Activated CD4-positive, alpha-beta T cell treated with anti-CD3 and anti-CD28 coated beads for 48 hours (primary cell): Measurements from ENCODE around the gene KLHL26.

Source experiments
- DNase-seq: peaks from one replicate; pipeline ENCODE4 v3.0.0-alpha.2; 2020

KLHL26 gene

GRCh38 chr19:18649371-18650020, 12.7 kb downstream of the KLHL26 start:
- no peak for DNase-seq

GRCh38 chr19:18650021-18650390, 13.2 kb downstream of the KLHL26 start:
- no peak for DNase-seq

GRCh38 chr19:18650468-18651041, 13.7 kb downstream of the KLHL26 start:
- no peak for DNase-seq

- no peak for DNase-seq
Observed at GRCh38 chr19:18651300-18651699, 14.5 kb downstream of the KLHL26 start.

GRCh38 chr19:18651733-18652132, 14.9 kb downstream of the KLHL26 start:
- DNase-seq = no peak

DNA sequence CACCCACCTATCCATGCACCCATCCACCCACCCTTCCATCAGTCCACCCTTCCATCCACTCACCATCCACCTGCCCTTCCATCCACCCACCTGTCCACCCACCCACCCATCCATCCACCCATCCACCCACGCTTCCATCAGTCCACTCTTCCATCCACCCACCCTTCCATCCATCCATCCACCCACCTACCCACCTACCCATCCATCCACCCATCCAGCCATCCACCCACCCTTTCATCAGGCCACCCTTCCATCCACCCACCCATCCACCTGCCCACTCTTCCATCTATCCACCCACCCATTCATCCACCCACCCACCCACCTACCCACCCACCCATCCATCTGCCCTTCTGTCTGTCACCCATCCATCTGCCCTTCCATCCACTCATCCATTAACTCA, 17.0 kb downstream of the KLHL26 start:
- no peak for DNase-seq

DNA sequence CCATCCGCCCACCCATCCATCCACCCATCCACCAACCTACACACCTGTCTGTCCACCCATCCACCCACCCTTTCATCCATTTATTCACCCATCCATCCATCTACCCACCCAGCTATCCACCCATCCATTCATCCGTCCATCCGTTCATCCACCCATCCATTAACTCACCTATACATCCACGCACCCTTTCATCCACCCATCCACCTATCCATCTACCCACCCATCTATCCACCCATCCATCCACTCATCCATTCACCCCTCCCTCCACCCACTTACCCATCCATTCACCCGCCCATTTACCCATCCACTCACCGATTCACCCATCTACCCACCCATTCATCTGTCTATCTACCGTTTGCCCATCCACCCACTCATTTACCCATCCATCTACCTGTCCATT, 17.6 kb downstream of the KLHL26 start:
- no peak for DNase-seq

DNA sequence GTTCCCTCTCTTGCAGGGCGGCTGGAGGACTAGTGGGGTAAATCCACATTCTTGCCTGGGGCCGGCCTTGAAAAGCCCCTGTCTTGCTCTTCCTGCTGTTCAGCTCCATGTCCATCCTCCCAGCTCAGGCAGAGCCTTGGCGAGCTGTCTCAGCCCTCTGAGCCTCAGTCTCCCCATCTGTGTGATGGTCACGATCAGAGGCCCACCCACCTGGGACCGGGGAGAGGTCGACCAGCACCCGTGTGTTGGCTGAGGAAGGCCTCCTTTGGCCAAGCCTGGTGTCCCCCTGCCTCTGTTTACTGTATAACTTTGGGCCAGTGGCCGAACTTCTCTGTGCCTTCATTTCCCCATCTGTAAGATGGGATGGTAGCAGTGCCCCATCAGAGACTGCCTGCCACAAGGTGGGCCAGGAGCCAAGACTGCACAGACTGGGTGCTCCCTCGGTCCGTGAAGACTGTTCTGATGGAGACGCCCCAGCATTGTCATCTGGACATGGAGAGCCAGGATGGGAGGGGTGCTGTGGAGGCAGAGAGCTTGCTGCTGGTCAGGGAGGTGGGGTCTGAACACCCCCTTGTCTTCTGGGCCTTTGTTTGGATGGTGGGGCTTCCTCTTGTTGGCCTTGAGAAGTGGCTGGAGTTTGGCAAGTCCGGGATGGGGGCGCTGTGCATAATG, 18.5 kb downstream of the KLHL26 start:
- no peak for DNase-seq

DNA sequence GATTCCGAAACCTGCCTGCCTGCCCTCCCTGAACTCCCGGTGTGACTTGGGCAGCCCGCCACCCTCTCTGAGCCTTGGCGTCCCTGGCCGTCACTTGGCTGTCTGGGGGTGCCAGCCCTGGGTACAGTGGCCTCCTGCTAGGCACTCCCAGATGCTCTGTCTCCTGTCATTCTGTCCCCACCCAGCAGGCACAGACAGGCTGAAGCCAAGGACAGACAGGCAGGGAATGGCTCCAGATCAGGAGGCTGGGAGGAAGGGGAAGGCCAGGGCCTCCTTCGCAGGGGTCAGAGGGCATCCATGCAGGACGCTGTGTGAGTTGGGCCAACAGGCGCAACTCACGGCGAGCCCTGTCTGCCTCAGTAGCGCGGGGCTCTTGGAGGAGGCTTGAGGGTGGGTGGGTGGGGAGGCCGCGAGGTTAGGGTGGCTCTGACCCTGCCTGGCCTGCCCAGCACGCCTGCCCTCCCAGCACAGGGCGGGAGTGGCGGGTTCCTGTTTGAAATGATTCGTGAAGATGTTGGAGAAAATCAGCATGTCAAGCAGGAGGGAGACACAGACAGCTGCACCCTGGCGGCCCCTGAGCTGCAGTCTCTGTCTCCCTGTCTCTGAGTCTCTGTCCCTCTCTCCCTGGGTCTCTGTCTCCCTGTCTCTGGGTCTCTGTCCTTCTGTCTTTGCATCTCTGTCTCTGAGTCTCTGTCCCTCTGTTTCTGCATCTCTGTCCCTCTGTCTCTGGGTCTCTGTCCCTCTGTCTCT, 19.7 kb downstream of the KLHL26 start:
- no peak for DNase-seq

DNA sequence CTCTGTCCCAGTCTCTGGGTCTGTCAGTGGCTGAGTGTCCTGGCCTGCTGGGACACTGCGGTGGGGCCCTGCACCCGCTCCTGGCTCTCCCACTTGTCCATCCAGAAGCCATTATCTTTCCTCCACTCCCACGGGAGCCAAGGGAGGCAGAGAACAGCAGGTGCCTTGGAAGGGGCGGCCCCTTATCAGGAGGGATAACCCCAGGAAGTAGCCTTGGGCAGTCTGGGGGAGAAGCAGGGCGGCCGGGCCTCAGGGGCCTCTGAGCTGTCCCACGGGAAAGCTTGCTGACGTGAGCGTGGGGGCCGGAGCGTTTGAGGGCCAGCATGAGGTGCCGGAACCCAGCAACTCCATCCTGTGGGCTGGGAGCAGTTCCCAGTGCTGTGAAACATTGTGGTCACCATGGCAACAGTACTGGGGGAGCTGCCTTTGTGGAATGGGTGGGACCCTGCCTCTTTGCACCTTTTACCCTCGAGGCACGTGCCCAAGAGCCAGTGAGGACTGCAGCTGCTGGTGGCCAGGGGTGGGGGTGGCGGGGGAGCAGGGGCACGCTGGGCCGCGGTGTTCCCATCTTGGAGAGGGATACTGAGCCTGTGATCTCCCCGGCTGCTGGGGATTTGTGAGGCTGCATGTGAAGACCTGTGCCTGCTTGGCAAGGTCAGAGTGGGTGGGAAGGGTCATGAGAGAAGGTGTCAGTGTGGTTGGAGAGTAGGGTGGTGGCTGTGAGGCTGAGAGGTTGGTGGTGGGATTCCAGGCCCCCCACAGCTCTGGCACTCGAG, 20.9 kb downstream of the KLHL26 start:
- no peak for DNase-seq

DNA sequence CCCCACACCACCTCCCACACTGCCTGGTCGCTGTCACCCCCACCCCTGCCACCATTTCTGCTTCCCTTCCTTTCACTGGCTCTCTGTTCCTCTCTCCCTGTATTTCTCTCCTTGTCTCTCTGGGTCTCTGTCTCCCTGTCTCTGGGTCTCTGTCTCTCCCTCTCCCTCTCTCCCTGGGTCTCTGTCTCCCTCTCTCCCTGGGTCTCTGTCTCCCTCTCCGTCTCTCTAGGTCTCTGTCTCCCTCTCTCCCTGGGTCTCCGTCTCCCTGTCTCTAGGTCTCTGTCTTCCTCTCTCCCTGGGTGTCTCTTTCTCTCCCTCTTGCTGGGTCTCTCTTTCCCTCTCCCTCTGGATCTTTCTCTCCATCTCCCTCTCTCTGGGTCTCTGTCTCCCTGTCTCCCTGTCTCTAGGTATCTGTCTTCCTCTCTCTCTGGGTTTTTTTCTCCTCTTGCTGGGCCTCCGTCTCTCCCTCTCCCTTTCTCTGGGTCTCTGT, 21.6 kb downstream of the KLHL26 start:
- no peak for DNase-seq

DNA sequence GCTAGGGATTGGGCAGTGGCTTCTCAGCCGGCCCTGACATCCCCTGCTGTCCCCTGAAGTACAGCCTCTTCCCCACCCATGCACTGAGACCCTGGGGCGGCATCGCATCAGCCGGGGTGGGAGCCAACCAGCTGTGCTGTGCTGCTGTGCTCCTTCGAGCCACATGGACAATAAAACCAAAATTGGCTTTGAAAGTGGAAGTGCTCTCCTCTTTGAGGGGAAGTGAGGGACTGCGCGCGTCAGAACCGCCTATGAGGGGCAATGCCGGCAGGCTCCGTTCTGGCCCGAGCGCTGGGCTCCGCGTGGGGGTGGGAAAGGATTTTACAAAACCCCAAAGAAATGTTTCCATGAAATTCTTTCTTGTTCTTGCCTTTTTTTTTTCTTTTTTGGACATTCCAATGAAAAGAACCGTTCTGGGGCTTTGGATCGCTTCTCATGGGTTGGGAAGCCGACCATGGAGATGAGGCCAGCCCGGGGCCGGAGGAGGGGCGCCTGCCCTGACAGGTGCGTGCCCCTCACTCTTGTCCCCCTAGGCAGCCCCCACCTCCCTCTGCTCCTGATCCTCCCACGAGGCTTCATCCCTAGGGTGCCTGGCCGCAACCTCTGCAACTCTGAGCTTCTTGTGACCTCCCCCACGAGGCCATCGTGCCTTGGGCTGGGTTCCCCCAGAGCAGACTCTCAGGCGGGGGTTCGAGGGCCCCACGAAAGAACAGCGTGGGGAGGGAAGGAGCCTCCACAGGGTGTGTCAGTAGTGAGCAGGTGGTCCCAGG, 22.6 kb downstream of the KLHL26 start:
- no peak for DNase-seq

DNA sequence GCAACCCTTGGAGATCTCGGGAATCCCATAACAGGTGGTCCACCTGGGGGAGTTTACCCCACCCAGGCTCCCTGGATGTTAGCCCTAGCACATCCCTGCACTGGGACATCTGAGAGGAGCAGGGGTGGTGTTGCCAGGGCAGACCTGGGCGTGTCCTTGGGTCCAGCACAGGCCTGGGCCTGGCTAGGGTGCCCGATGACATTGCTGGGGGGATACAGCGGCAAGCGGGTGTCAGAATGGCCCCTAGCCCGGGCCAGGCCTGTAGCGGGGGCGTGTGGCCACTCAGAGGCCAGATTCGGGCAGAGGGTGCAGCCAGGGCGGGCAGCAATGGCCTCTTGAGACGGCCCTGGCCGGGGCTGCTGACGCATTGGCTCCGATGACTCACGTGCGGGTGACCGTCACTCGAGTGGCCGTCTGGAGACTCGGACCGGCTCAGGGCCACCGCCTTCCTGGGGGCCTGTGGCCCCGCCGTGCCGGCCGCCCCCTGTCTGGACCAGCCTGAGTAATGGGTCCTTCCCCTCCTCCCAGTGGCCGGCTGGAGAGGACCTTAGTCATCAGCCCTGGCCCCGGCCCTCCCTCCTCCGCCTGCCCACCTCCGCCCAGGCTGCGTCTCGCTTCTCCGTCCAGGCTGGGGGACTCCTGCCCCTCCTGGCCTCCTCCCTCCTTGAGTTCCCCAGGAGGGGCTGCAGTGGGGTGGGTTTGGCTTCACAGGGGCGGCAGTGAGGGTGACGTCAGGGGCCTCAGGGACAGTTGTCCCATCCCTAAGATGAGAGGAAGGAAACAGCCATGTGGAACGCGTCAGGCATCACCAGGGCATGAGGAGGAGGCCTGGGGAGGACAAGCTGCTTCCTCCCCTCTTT, 23.5 kb downstream of the KLHL26 start:
- no peak for DNase-seq

DNA sequence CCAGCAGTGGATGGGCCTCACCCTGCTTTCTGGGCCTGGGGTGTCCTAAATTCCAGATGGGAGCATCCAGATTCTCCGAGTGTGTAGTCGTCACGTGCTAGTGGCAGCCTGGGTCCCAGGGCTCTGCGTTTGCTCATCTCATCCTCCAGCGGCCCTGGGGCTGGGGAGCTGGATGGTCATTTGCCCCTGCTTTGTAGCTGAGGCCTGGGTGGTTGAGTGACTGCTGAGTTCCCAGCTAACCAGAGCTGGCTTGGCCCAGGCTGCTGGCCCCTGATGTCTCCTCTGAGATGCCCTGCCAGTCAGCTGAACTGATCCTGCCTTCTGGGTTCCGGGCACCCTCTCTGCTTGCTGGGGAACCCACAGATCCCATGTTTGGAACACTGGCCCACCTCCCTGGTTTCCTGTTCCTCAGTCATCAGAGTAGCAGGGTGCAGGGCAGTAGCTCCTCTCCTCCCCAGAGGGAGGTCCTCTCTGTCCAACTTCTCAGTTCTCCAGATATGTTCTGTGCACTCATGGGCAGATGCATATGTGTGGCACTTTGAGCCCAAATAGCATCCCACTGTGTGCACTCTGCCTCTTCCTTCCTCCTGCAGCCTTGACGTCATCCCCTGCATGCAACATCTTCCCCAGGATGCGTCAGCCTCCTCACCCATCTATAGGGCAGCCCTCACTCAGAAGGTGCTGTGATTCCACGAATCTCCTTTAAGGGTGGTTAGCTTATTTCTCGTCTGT, 24.3 kb downstream of the KLHL26 start:
- no peak for DNase-seq

- no peak for DNase-seq
Observed at GRCh38 chr19:18662972-18663732, 26.3 kb downstream of the KLHL26 start.

DNA sequence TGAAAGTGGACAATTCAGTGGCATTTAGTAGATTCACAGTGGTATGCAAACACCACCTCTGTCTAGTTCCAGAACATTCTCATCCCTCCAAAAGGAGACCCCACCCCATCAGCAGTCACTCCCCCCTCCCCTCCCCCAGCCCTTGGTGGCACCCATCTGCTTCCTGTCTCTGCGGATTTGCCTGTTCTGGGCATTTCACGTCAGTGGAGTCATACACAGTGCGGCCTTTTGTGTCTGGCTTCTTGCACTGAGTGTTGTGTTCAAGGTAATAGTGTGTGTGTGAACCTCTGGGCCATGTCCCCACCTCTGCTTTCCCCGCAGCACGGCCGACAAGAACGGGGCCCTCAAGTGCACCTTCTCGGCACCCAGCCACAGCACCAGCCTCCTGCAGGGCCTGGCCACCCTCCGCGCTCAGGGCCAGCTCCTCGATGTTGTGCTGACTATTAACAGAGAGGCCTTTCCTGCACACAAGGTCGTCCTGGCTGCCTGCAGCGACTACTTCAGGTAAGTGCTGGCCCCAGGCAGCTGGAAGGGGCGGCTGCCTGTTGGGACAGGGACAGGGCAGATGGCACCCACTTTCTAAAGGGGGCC, 27.2 kb downstream of the KLHL26 start:
- no peak for DNase-seq

DNA sequence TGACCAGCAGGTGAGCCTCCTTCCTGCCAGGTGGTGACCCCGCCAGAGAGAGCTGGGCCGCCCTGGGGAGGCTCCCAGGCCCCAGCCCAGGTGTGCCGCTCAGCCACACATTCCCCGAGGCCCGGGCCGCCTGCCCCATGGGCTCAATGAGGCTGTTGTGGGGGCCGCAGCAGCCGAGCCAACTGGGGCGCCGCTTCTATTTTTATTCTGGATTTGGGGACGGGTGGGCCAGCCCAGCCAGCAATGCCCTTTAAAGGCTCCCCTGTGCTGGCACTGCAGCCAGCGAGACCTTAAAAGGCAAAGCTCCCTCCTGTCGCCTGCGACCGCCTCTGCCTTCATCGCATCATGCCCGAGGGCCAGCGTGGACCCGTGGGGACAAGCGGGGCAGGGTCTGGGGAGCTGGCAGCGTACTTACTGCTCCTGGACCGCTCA, 29.0 kb downstream of the KLHL26 start:
- no peak for DNase-seq

GRCh38 chr19:18666317-18666716, 29.5 kb downstream of the KLHL26 start:
- no peak for DNase-seq

DNA sequence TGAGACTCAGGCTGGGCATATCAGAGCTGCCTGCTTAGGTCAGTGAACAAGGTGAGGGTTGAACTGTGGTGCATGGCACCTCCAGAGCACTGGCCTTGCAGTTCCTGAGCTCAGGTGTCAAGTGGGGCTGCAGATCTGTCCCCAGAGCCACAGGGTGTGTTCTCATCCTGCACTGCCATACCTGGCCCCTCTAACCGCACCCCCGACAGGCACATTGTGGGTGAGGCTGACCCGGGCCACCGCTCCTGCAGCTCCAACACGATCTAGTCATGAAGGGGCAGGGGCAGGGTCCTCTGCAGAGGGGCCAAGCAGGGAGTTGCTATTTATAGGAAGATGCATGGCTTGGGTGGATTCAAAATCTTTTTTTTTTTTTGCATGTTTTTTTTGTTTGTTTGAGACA, 30.0 kb downstream of the KLHL26 start:
- no peak for DNase-seq
